GM21423 (cell line): Measurements from ENCODE around the gene ANKFN1.

Experiments
- ATAC-seq: cut with Tn5 transposase; IDR thresholded peaks from one replicate; pipeline ENCODE4 v1.9.1; 2021; ENCODE audit warnings: mild to moderate bottlenecking, moderate library complexity; ENCODE audit not compliant: unreplicated experiment

The ANKFN1 gene

GRCh38 chr17:56178203-56178602 lies 24.9 kb downstream of the ANKFN1 start:
- ATAC-seq = no peak

- no peak for ATAC-seq
Observed at GRCh38 chr17:56182081-56182480, 28.8 kb downstream of the ANKFN1 start.

- no peak for ATAC-seq
Observed at GRCh38 chr17:56184650-56185049, 31.4 kb downstream of the ANKFN1 start.

- ATAC-seq = no peak
Observed at GRCh38 chr17:56185491-56186221, 32.4 kb downstream of the ANKFN1 start.

- no peak for ATAC-seq
Observed at GRCh38 chr17:56186222-56186786, 33.0 kb downstream of the ANKFN1 start.

- no peak for ATAC-seq
Observed at GRCh38 chr17:56203430-56203829, 50.2 kb downstream of the ANKFN1 start.

GRCh38 chr17:56206351-56206750 lies 53.1 kb downstream of the ANKFN1 start:
- ATAC-seq = no peak

- no peak for ATAC-seq
Observed at GRCh38 chr17:56213031-56213430, 59.8 kb downstream of the ANKFN1 start.

GRCh38 chr17:56217921-56218320 lies 64.6 kb downstream of the ANKFN1 start:
- no peak for ATAC-seq

GRCh38 chr17:56222255-56222654 lies 69.0 kb downstream of the ANKFN1 start:
- ATAC-seq = no peak

- no peak for ATAC-seq
Observed at GRCh38 chr17:56230660-56231059, 77.4 kb downstream of the ANKFN1 start.

GRCh38 chr17:56231252-56231651 lies 78.0 kb downstream of the ANKFN1 start:
- ATAC-seq = no peak

- no peak for ATAC-seq
Observed at GRCh38 chr17:56231693-56232092, 78.4 kb downstream of the ANKFN1 start.

GRCh38 chr17:56244268-56244890 lies 91.1 kb downstream of the ANKFN1 start:
- no peak for ATAC-seq

GRCh38 chr17:56247816-56248215 lies 94.5 kb downstream of the ANKFN1 start:
- ATAC-seq = no peak

- no peak for ATAC-seq
Observed at GRCh38 chr17:56257075-56257474, 103.8 kb downstream of the ANKFN1 start.

- ATAC-seq = no peak
Observed at GRCh38 chr17:56260376-56261002, 107.2 kb downstream of the ANKFN1 start.

- ATAC-seq = no peak
Observed at GRCh38 chr17:56262803-56263202, 109.5 kb downstream of the ANKFN1 start.

GRCh38 chr17:56269556-56270389 lies 116.5 kb downstream of the ANKFN1 start:
- no peak for ATAC-seq

GRCh38 chr17:56274491-56274890 lies 121.2 kb downstream of the ANKFN1 start:
- ATAC-seq = no peak

GRCh38 chr17:56284482-56284881 lies 131.2 kb downstream of the ANKFN1 start:
- ATAC-seq = no peak
